ENCODE measurements around the gene RINL.
"Not testable (repeated sequence)": the region's sequence is repeated elsewhere in the genome, so short reads cannot be mapped to it uniquely, and the experiment has no call there.

RINL gene

DNA sequence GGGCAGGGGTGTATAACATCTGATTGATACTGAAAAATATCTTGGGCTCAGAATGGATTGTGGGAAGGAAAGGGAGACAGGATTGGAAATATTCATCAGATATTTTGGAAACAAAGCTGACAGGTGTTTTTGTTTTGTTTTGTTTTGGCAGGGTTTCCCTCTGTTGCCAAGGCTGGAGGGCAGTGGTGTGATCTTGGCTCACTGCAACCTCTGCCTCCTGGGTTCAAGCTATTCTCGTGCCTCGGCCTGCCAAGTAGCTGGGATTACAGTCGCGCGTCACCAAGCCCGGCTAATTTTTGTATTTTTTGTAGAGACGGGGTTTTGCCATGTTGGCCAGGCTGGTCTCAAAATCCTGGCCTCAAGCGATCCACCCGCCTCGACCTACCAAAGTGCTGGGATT is 4.7 kb downstream of the RINL start:
- DNase-seq, result not testable (repeated sequence)

DNA sequence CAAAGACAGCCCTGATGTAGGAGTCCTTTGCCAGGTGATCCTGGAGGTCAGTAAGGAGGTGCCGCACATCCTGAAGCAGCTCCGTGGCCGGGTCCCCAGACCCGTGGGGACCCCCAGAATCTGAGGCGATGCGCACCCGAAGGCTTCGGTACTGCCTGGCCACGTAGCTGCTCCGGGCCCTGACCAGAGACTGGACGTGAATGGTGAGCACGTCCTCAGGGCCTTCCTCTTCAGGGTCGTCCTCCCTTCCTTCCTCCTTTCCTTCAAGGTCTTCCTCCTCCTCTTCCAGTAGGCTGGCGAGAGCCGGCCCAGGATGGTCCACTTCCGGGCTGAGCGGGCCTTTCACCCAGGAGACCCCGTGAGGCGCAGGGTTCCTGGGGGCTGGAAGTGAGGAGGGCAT is 7.5 kb downstream of the RINL start:
- DNase-seq, result no peak

DNA sequence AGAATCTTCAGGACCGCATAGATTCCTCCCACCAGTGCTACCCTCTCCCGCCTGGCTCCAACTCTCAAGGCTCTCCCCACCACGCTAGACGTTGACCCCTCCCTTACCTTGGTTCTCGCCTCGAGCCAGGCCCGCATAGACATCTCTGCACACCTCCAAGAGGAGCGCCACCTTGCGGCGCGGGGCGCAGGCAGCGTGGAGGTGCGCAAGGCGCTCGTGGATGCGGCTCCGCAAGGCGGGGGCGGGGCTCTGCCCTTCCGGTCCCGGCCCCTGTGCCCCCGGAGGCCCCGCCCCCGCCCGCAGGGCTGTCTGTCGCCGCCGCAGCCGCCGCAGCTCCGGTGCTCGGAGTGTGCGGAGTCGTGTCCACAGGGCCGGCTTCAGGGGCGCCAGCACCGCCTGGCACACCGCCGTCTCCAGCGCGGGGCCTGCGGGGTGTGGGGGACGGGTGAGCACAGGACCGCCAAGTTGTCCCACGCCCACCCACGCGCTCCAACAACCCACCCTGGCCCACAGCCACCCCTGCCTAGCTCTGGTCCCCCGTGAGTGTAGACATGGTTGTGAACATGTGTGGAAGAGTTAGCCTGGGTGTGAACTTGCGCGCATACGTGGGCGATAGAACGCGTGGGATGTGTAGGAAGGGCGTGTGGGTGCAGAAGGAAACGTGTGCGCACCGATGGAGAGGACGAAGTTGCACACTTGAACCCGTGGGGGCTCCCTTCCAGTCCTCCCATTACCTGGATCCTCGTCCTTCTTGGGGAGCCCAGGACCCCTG is 8.1 kb downstream of the RINL start:
- DNase-seq, result peak; percentile 82

DNA sequence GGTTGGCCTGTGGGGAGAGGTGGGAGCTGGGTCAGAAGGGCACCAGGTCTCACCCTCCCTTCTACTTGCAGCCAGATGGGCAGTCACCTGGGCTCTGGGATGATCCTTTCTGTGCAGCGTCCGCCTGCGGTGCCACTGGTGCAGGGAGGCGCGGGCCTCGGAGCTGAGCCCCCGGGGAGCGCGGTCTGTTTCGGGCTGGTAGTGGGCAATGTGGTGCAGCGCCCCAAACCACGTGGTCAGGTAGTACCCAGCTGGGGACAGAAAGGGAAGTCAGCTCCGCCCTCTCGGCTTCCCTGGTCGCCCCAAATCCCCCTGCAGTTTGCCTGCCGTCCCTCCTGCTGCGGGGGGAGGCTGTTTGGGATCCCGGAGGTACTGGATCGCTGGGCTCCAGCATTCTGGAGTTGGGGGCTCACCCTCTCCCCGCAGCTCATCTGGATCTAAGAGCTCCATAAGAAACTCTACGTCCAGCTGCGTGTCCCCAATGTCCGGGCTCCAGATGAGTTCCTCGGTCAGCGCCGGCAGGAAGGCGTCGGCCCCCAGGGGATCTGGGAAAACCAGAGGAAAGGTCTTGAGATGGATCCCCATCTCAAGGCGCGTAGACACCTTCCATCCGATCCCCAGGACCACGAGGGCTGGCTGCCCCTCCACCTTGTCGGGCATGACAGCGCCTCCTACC is 8.8 kb downstream of the RINL start:
- DNase-seq, result no peak

DNA sequence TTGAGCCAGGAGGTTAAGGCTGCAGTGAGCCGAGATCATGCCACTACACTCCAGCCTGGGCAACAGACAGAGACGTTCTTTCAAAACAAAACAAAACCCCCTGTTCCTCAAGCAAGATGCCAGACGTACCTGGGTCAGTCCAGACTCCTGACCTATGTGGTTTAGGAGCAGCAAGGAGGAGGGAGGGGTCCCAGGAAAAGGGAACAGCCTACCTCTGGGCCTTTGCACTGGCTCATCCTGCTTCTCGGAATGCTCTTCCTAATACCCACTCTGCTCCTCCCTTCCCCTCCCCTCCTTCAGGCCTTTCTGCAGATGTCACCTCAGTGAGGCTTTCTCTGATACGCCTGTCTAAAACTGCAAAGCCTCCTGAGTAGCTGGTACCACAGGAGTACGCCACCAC is 9.5 kb downstream of the RINL start:
- no peak for DNase-seq

DNA sequence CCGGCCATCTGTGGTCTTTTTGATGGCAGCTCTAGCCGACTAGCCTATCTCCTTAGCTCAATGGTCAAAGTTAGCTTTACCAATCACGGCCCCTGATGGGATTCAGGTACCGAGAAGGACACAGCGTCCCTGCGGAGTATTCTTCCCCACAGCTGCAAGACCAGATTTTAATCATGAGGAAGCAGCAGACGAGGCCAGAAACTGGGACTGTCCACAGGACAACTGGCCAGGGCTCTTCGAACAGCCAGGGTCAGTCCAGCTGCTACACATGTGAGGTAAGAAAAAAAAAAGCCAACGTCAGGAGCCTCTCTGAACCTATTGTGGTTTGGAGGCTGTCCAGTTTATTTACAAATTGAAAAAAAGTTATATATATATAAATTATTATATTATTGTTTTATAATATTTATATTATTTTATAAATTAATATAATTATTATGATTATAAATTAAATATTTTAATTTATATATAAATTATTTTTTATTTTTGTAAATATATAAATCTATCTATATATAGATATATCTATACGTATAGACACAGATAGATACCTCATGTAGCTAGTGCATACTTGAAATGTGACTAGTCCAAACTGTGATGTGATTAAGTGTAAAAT is 10.8 kb downstream of the RINL start:
- no peak for DNase-seq

DNA sequence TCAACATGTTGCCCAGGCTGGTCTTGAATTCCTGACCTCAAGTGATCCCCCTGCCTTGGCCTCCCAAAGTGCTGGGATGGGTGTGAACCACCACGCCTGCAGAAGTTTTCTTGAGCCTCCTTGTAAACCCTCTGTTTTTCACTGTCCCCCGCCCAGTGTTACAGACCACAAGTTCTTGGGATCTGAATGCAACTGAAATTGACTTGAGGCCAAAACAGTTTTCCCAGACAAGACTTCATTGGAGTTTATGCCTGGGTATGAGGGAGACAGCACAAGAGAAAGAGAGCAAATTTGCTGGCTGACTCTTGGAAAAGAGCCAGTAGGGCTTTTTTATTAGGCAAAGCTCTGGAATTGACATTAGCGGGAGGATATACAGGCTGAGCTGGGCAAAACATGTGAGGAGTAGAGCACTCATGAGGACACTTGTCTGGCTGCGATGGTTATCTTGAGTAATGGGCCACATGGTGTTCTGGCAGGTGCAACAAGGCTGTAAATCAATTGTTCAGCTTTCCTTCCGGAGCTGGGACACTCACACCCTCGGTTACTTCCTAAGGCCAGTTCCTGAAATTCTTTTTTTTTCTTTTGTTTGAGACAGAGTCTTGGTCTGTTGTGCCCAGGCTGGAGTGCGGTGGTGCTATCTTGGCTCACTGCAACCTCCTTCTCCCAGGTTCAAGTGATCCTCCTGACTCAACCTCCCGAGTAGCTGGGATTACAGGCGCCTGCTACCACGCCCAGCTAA is 15.6 kb downstream of the RINL start:
- DNase-seq, result peak; percentile 89

DNA sequence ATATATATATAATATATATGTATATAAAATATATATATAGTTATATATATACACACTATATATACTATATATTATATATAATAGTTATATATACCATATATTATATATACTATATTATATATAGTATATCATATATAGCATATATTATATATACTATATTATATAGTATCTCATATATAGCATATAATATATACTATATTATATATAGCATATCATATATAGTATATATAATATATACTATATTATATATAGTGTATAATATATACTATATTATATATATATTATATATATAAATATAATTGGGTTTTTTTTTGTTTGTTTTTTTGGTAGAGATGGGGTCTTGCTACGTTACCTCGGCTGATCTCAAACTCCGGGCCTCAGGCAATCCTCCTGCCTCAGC is 16.7 kb downstream of the RINL start:
- DNase-seq, result no peak

DNA sequence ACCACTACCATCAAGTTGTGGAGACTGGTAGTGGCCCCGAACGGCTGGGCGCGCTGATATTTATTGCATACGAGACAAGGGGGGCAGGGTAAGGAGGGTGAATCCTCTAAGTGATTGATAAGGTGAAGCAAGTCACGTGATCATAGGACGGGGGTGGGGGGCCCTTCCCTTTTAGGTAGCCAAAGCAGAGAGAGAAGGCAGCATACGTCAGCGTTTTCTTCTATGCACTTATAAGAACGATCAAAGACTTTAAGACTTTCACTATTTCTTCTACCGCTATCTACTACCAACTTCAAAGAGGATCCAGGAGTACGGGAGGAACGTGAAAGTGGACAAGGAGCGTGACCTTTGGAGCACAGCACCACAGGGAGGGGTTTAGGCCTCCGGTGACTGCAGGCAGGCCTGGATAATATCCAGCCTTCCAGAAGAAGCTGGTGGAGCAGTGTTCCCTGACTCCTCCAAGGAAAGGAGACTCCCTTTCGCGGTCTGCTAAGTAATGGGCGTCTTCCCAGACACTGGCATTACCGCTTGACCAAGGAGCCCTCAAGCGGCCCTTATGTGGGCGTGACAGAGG is 18.4 kb downstream of the RINL start:
- not testable (repeated sequence) for DNase-seq

DNA sequence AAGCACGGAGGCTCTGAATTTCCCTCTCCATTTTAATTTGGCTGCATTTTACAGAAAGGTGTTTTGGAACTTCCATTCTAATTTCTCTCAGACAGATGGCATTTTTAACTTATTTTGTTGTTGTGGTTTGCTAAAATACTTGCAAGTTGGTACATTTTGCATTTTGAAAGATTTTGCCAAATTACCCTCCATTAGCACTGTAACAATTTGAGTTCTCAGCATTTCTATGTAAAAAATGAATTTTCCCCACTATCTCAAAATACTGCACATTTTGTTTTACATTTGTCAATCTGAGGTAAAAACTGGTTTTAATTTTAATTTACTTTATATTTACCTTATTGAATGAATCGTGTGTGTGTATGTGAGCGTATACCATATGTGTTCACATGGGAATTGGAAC is 21.3 kb downstream of the RINL start:
- DNase-seq, result no peak

DNA sequence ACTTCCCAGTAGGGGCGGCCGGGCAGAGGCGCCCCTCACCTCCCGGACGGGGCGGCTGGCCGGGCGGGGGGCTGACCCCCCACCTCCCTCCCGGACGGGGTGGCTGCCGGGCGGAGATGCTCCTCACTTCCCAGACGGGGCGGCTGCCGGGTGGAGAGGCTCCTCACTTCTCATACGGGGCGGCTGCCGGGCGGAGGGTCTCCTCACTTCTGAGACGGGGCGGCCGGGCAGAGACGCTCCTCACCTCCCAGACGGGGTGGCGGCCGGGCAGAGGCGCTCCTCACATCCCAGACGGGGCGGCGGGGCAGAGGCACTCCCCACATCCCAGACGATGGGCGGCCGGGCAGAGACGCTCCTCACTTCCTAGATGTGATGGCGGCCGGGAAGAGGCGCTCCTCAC is 22.3 kb downstream of the RINL start:
- DNase-seq, result not testable (repeated sequence)

DNA sequence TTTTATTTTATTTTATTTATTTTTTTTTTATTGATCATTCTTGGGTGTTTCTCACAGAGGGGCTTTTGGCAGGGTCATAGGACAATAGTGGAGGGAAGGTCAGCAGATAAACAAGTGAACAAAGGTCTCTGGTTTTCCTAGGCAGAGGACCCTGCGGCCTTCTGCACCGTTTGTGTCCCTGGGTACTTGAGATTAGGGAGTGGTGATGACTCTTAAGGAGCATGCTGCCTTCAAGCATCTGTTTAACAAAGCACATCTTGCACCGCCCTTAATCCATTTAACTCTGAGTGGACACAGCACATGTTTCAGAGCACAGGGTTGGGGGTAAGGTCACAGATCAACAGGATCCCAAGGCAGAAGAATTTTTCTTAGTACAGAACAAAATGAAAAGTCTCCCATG is 23.1 kb downstream of the RINL start:
- DNase-seq, result not testable (repeated sequence)

DNA sequence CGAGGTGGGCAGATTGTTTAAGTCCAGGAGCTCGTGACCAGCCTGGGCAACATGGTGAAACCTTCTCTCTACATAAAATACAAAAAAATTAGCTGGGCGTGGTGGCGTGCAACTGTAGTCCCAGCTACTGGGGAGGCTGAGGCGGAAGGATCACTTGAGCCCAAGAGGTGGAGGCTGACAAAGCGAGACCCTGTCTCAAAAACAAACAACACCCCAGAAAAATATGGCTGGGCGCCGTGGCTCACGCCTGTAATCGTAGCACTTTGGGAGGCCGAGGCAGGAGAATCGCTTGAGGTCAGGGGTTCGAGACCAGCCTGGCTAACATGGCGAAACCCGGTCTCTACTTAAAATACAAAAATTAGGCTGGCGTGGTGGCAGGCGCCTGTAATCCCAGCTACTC is 24.9 kb downstream of the RINL start:
- no peak for DNase-seq

DNA sequence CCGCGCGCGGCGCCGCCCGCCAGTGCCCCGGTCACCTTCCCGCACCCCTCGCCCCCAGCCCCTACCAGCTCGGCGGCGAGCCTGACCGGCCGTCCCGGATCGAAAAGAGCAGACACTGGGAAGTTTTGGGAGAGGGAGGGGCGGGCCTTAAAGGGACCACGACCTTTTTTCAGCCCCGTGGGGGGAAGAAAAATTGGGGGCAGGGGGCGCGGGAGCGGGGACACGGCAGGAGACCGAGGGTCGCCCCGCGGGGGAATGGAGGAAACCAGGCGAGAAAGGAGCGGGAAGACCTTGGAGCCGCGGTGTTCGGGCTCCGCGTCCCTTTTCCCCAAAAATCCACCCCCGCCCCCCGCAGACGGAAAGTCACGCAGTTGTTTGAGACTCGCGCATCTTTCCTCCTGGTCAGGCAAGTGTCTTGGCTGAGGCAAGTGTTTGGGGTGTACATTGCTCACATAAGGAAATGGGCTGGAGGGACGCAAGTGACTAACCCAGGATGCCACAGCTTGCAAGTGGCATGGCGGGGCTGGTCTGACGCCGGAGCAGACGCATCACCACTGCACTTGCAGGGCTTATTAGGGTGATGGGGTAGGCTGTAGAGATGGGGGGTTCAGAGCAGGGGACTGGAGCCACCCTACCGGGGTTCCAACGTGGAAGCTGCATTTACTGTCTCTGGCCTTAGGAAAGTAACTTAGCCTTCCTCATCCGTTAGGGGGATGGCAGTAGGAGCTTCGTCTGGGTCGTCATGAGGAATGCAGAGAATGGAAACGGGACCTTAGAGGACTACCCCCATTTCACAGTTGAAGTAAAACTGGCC is 25.6 kb downstream of the RINL start:
- DNase-seq, result peak; percentile 85

DNA sequence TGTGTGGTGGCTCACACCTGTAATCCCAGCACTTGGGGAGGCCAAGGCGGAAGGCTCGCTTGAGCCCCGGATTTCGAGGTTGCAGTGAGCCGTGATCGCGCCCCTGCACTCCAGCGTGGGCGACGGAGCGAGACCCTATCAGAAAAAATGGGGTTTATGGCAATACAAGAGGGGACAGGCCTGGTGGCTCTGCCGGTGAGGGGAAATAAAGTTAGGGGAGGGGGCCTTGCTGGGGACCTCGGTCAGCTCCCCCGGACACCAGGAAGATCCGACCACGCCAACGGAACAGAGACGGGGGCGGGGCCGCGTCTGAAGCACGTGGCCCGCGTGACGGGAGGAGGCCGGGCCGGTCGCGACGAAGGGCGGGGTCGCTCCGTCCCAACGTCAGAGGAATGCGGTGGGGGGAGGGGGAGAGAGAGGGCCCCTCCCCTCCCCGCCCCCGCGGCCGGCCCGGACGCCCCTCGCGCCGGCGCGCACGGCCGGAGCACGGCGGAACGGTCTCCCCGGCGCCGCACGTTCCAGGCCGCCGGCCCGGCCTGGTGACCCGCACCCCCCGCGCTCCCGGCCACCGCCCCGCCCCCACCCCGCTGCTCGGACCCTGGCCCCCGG is 26.3 kb downstream of the RINL start:
- peak; percentile 95 for DNase-seq

DNA sequence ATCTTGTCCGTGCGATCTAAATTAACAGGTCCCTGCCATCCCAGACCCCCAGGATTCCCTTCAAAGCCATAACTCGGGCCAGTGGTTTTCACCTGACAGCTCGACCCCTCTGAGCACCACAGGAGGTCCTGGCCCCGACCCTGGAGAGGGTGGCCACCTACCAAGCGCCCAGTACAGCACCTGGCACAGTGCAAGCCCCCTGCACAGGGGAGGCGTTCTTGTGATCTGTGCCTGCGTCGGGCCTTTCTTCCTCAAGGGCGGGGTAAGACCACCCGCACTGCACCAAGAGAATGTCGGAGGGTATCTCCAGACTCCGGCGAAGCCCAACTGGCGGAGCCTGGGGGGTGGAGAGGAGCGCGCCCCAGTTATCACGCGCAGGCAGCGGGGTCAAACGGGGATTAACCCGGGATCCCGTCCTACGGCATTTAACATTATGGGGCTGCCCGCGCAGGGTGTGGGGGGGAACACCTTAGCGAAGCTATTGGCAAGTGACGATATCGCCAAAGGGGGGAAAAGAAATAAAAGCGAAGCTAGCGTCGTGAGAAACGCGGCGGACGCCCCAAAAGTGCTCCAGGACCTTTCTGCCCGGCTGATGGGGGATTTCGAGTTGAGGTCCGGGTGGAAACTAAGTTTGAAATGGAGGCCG is 27.0 kb downstream of the RINL start:
- DNase-seq, result peak; percentile 64

DNA sequence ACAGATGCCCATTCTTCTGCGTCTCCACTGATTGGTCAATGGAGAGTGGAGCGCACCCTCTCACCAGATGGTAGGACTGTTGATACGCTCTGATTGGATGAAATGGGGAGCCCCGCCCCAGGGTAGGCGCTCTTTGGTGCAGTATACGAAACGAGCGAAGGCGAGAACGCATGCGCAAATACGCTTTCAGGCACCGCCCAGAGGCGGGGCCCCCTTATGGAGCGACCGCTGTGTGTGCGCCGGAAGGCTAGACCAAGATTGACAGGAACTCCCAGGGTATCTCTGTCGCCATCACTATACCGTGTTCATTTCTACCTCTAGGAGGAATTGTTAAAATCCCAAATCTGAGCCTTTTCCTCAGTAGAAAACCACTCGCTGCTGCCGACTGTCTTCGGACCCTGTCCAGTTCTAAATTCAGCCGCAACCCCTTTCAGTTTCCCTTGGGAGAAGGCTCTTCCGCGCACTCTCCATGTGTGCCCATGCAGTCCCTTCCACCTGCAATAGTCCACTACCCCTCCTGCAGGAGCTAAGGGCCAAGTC is 27.6 kb downstream of the RINL start:
- peak; percentile 100 for DNase-seq

DNA sequence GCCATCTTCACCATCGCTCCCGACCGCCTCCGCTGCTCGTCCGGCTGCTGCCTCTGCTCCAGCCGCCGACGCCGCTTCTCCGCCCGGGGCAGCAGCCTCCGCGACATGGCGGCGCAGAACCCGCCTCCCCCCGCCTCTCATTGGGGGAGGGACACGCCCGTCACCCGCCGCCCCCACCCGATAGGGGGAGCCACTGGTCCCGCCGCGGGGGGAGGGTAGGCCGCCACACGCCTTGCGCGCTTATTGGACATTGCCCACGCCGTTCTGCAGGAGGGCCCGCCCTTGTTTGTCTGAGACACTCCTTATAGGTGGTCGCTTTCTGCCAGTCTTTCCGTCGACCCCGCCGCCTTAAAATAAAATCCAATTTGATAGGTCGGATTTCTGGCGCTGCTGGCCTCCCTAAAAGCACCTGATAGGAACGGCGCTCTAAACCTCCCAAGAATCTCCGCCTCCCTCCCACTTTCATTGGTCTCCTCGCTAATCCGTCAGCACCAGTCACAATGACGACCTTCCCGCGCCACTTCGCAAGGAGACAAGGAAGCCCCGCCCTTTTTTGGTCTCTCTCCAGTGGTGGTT is 28.1 kb downstream of the RINL start, which contains the start of gene HNRNPL:
Gene HNRNPL, minus strand, starts transcription at position 127 of the 576 bp plus-strand sequence. Its CDS starts 20 bp downstream, at position 107.
- no peak for DNase-seq

DNA sequence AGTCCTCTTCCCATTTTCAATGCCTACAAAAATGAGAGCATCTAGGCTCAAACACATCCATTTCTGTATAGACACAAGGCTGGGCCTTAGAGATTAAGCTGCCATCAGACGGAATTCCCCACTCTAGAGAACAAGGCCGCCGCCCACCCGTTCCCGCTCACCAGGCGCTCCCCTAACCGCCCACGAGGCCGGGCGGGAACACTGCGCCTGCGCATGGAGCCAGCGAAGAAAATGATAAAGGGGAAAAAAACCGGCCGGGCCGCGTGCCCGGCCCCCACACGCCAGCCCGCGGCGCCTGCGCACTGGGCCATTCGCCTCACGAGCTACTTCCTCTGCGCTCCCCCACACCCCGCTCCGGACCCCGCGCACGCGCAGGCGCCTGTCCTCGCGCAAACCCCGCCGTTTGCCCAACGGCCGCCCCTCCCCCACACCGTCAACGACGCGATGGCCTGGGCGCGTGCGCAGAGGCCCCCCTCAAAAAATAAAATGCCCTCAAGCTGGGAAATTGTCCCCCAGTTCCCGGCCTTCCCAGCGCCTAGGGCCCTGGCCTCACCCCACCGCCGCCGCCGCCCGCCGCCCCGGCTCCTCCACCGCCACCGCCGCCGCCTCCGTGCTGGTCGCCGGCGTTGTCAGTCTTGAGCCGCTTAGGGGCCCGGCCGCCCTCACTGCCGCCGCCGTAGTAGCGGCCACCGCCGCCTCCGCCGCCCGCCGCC is 28.8 kb downstream of the RINL start:
- peak; percentile 98 for DNase-seq

Data from right hindlimb (tissue), 1 donor.